Common myeloid progenitor, CD34-positive (primary cell): ENCODE results near the gene HOXB3.

ENCODE experiments used
- CTCF ChIA-PET: fragments of 350-600 bp; sonication (Branson Sonifier 250); formaldehyde crosslinking; loops from one replicate; lab custom pipeline; 2021; ENCODE audit warnings: antibody characterized with exemption; lab: Charles Lee
- POLR2A ChIA-PET: fragments of 350-600 bp; sonication (Branson Sonifier 250); formaldehyde crosslinking; loops from one replicate; lab custom pipeline; 2021; ENCODE audit warnings: antibody characterized with exemption; lab: Charles Lee
- DNase-seq, 3 donors: peaks; one replicate each; pipeline versions ENCODE4 v3.0.0 to v3.0.0-alpha.2; 2013
- H3K27ac ChIP-seq, 2 experiments: 1 replicate in 1 of 2; 2 replicates in 1 of 2; pipeline ENCODE4 v1.7.0; 2013; ENCODE audit warnings: inconsistent platforms in 2 of 2, low read length in 2 of 2, mild to moderate bottlenecking in 2 of 2, low read depth in 1 of 2, moderate library complexity in 1 of 2; ENCODE audit not compliant: severe bottlenecking in 2 of 2, insufficient read depth in 1 of 2, poor library complexity in 1 of 2
- H3K27me3 ChIP-seq, 5 experiments: replicated peaks in 2 of 5; 1 replicate in 3 of 5; 2 replicates in 2 of 5; pipeline versions ENCODE4 v1.6.1 to v1.7.0; 2013; ENCODE audit warnings: low read length in 4 of 5, mild to moderate bottlenecking in 2 of 5, moderate library complexity in 2 of 5, inconsistent platforms in 1 of 5; ENCODE audit not compliant: insufficient read depth in 5 of 5, control insufficient read depth in 4 of 5
- H3K36me3 ChIP-seq, 4 experiments: 1 replicate in 2 of 4; 2 replicates in 2 of 4; pipeline versions ENCODE4 v1.6.1 to v1.7.0; 2013; ENCODE audit warnings: low read length in 3 of 4, control low read depth in 1 of 4, mild to moderate bottlenecking in 1 of 4; ENCODE audit not compliant: control insufficient read depth in 4 of 4, insufficient read depth in 4 of 4
- H3K4me1 ChIP-seq, 4 experiments: 1 replicate in 3 of 4; 2 replicates in 1 of 4; pipeline versions ENCODE4 v1.6.1 to v1.7.1; 2013; ENCODE audit warnings: low read length in 3 of 4, mild to moderate bottlenecking in 3 of 4, control low read depth in 1 of 4, inconsistent platforms in 1 of 4, moderate library complexity in 1 of 4; ENCODE audit not compliant: control insufficient read depth in 4 of 4, insufficient read depth in 4 of 4; ENCODE audit errors: control extremely low read depth in 1 of 4
- H3K4me3 ChIP-seq, 7 experiments: 1 replicate in 4 of 7; 2 replicates in 3 of 7; pipeline versions ENCODE4 v1.5.1 to v1.7.0; 2013; ENCODE audit warnings: mild to moderate bottlenecking in 7 of 7, low read length in 6 of 7, moderate library complexity in 6 of 7, inconsistent platforms in 2 of 7, low read depth in 2 of 7, control low read depth in 1 of 7; ENCODE audit not compliant: insufficient read depth in 4 of 7, control insufficient read depth in 1 of 7; ENCODE audit errors: extremely low read depth in 1 of 7
- H3K9me3 ChIP-seq, 5 experiments: 1 replicate in 4 of 5; 2 replicates in 1 of 5; pipeline versions ENCODE4 v1.6.1 to v1.7.1; 2013; ENCODE audit warnings: low read length in 4 of 5, mild to moderate bottlenecking in 2 of 5, inconsistent platforms in 1 of 5, low read depth in 1 of 5, moderate library complexity in 1 of 5; ENCODE audit not compliant: control insufficient read depth in 4 of 5, insufficient read depth in 2 of 5; ENCODE audit errors: control extremely low read depth in 1 of 5
- WGBS: methylation state at CpG from one replicate; pipeline ENCODE4 v1.1.5; 2013; ENCODE audit not compliant: insufficient coverage; 5-methylcytosine and 5-hydroxymethylcytosine counted together

HOXB3 gene

DNA sequence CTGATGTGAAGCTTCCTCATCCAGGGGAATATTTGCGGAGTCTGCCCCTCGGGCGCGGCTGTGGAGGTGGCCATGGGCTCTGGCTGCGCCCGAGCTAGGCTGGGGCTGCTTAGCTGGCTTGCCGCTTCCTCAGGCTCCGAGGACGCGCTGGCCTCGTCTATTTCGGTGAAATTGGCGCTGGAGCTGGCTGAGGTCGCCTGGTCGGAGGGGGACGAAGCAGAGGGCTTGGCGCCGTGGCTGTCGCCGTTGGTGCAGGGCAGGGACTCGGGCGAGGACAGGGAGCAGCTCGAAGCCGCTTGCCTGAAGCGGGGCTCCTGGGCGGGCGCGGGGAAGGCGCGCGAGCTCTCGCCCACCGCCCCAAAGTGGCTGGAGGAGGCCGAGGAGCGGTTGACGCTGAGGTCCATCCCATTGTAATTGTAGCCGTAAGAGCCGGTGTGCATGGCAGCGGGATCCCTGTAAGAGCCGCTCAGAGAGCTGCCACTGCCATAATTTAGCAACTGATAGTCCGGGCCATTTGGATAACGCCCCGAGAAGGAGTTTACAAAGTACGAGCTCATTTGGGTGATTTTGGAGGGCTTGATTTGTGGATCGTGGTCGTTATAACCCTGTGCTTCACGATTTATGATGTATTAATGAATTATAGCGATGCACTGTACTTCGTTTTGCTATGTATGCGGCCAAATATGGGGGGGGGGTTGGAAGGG lies 3.2 kb upstream of the HOXB3 start, which contains the start of gene HOXB5:
Gene HOXB5, minus strand, starts transcription at position 654 of the 704 bp plus-strand sequence. Its CDS starts 97 bp downstream, at position 557.
- ChIA-PET CTCF (interaction anchor here (0.6 to 4.3 kb wide), 32 partner anchors 11 to 567 kb away, joined by 3 to 31 read pairs (median 4); partner anchors contain the start of genes HOXB4 and HOXB6), POLR2A (interaction anchor here (0.7 to 1.2 kb wide), 2 partner anchors 37 to 52 kb away, joined by 3 to 4 read pairs; no protein-coding TSS in a partner anchor)
- H3K27ac ChIP-seq, result peak within 1 kb of the TSS in 1 of 2 experiments; percentile 61
- peaks cover 0 to 28% (median 2%) of the 10 kb centered on the region in 5 experiments for H3K27me3 ChIP-seq
- DNase-seq, result peak in 2 of 3 donors; percentile 48 to 63
- peaks cover 9 to 83% (median 63%) of the 10 kb centered on the region in 4 experiments for H3K4me1 ChIP-seq
- H3K36me3 ChIP-seq, result peaks cover 0 to 3% (median 0%) of the 10 kb centered on the region in 4 experiments
- WGBS, result 0% methylated on average over 43 of the region's 50 CpGs
- peak within 1 kb of the TSS; percentile 57 to 97 (median 75) for H3K4me3 ChIP-seq
- no peaks in the 10 kb centered on the region for H3K9me3 ChIP-seq

DNA sequence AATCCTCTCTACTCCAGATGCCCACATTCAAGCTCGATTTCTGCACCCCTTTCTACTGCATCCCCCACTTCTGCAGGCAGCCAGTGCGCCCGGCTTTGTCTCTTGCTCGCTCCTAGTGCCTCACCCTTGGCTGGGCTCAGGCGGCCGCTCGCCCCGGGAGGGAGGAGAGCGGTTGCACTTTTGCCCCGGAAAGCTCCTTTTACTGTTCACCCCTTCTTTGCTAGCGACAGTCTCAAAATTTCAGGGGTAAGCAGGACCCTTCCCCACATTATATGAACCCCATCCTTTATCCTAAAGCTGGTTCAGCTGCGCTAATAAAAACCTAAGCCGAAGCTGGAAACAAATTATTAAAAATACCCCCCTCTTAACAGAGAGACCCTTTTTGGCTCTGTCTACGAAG lies 2.5 kb upstream of the HOXB3 start:
- Histone ChIP-seq H3K27ac (peak overlapping the region in 1 of 2 experiments; percentile 61), H3K4me3 (peak overlapping the region; percentile 27 to 97 (median 75)), H3K4me1 (peaks cover 10 to 84% (median 64%) of the 10 kb centered on the region in 4 experiments), H3K36me3 (peaks cover 0 to 3% (median 0%) of the 10 kb centered on the region in 4 experiments), H3K27me3 (peaks cover 0 to 23% (median 0%) of the 10 kb centered on the region in 5 experiments), H3K9me3 (no peaks in the 10 kb centered on the region)
- POLR2A ChIA-PET, result interaction anchor here (0.7 to 1.3 kb wide), 4 partner anchors 9 to 201 kb away, joined by 3 to 4 read pairs (median 4); no protein-coding TSS in a partner anchor
- 0% methylated on average over 10 of the region's 14 CpGs for WGBS
- CTCF ChIA-PET, result interaction anchor here (0.8 to 4.3 kb wide), 29 partner anchors 12 to 566 kb away, joined by 3 to 31 read pairs (median 5); partner anchors contain the start of genes HOXB4 and HOXB6
- peak in 1 of 3 donors; percentile 50 for DNase-seq

DNA sequence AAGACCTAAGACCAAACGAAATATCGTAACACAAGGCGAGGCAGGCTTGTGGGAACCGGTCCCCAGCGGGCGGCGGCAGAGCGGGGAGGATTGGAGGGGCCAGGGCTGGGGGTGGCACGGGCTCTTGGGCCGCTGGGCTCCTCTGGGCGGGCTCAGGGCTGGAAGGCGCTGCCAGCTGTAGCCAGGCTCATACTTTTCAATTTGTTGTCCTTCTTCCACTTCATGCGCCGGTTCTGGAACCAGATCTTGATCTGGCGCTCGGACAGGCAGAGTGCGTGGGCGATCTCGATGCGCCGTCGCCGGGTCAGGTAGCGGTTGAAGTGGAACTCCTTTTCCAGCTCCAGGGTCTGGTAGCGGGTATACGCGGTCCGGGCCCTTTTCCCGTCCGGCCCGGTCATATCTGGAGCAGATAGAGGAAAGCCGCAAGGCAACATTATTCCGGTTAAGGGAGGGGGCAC lies 2.0 kb upstream of the HOXB3 start:
- peaks cover 0 to 19% (median 0%) of the 10 kb centered on the region in 5 experiments for H3K27me3 ChIP-seq
- POLR2A ChIA-PET, result interaction anchor here (0.6 to 1.3 kb wide), 4 partner anchors 8 to 256 kb away, joined by 3 to 4 read pairs (median 4); no protein-coding TSS in a partner anchor
- no peak overlapping the region for H3K27ac ChIP-seq
- peak overlapping the region in 6 of 7 experiments; percentile 4 to 97 (median 76) for H3K4me3 ChIP-seq
- 1% methylated on average over 26 of the region's 33 CpGs for WGBS
- peak in 1 of 3 donors; percentile 55 for DNase-seq
- no peaks in the 10 kb centered on the region for H3K9me3 ChIP-seq
- CTCF ChIA-PET, result interaction anchor here (0.9 to 4.3 kb wide), 19 partner anchors 13 to 566 kb away, joined by 3 to 31 read pairs (median 6); partner anchors contain the start of genes HOXB4 and HOXB6
- H3K36me3 ChIP-seq, result peaks cover 0 to 3% (median 0%) of the 10 kb centered on the region in 4 experiments
- peaks cover 13 to 84% (median 64%) of the 10 kb centered on the region in 4 experiments for H3K4me1 ChIP-seq

DNA sequence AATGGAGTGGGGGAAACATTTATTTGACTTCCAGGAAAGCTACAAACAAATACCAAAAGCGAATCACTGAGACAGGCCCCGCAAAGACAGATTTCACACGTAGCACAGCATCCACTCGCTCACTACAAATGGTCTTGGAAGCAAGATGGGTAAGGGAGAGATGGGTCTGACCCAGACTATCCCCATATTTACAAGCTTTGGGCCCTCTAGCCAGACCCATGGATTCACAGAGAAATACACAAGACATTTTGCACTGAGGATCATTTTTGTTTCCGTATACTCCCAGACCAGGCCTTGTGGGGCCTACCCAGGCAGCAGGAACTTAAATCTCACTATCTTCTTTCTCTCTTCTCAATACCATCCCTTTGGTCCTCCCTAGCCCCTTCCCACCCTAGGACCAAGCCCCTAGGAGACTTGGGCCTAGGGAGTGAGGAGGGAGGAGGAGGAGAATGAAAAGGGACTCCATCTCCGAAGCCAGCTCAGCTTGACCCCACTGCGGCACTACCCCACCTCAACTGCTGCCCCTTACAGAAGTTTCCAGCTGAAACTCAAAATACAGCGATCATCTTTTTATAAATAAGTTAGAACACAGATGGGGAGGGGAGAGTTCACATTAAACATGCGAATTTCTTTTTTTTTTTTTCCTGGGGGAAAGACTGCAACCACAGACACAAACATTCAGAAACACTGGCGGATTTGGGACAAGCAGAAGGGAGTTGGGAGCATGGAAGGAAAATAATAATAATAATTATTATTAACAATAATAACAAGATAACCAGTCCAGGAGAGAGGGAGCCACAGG lies 1.4 kb upstream of the HOXB3 start:
- ChIA-PET POLR2A (interaction anchor here (0.6 to 1.3 kb wide), 3 partner anchors 200 to 255 kb away, joined by 3 to 4 read pairs (median 3); no protein-coding TSS in a partner anchor), CTCF (interaction anchor here (0.8 to 4.3 kb wide), 12 partner anchors 27 to 565 kb away, joined by 3 to 31 read pairs (median 6); no protein-coding TSS in a partner anchor)
- 39% methylated on average over 5 of the region's 10 CpGs for WGBS
- peak overlapping the region; percentile 80 to 87 for H3K27ac ChIP-seq
- peak in 1 of 3 donors; percentile 49 for DNase-seq
- H3K27me3 ChIP-seq, result peaks cover 0 to 14% (median 0%) of the 10 kb centered on the region in 5 experiments
- H3K9me3 ChIP-seq, result no peaks in the 10 kb centered on the region
- H3K4me3 ChIP-seq, result peak overlapping the region in 4 of 7 experiments; percentile 75 to 97 (median 83)
- peaks cover 13 to 84% (median 65%) of the 10 kb centered on the region in 4 experiments for H3K4me1 ChIP-seq
- H3K36me3 ChIP-seq, result peaks cover 0 to 3% (median 0%) of the 10 kb centered on the region in 4 experiments

DNA sequence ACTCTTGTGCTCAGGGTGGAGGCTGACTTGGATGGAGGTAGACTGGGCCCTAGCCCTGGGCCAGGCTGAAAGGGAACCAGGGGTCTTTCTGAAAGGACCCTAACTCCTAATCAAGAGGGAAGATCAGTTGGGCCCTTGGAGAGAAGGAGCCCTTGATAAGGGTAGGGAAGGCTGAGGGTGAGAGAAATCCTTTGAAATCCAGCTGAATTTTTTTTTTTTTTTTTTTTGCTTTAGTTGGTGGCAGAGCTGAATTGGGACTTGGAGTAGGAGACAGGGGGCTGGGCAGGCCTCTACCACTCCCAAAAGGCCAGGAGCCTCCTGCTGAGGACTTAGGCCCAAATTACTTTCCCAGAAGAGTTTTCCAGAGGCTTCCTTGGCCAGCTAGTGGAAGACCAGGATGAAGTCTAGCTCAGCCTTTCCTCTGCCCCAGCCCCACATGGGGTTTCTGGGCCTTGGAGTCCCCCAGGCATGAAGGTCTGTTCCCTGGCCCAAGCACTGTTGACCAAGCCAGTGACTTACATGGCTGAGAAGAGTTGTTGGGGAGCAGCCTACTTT lies 643 bp upstream of the HOXB3 start:
- Histone ChIP-seq H3K27me3 (peaks cover 0 to 14% (median 0%) of the 10 kb centered on the region in 5 experiments), H3K36me3 (peaks cover 0 to 3% (median 0%) of the 10 kb centered on the region in 4 experiments), H3K4me1 (peaks cover 13 to 84% (median 66%) of the 10 kb centered on the region in 4 experiments), H3K9me3 (no peaks in the 10 kb centered on the region), H3K4me3 (peak overlapping the region in 6 of 7 experiments; percentile 11 to 97 (median 86)), H3K27ac (peak overlapping the region; percentile 80 to 87)
- DNase-seq, result no peak
- ChIA-PET POLR2A (interaction anchor here (0.6 to 0.8 kb wide), 2 partner anchors 10 to 202 kb away, joined by 3 read pairs; no protein-coding TSS in a partner anchor), CTCF (interaction anchor here (0.8 to 4.2 kb wide), 7 partner anchors 36 to 436 kb away, joined by 3 to 22 read pairs (median 3); no protein-coding TSS in a partner anchor)
